Glomerular visceral epithelial cell (primary cell): ENCODE measurements around the gene TTBK2.

Experiments used
- DNase-seq: peaks from one replicate; pipeline ENCODE4 v3.0.0-alpha.2; 2016; ENCODE audit errors: extremely low spot score

Gene TTBK2

DNA sequence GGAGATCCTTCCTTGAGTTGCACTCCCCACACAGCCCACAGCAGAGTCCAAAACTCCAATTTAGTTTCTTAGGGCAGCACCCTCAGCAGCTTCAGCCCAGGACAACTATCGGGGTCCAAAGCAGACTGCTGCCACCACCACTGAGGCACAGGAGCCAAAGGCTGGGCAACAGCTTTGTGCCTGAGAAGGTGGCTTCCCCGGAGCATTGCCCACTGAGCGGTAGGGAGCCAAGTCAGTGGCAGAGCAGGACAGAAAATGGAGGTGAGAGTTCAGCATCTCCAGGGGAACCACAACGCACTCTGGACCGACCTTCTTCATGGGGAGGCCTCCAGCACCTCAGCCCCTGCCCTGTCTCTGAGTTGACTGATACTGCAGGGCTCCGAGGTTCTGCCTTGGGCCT is 227.1 kb downstream of the TTBK2 start:
- DNase-seq, result no peak

DNA sequence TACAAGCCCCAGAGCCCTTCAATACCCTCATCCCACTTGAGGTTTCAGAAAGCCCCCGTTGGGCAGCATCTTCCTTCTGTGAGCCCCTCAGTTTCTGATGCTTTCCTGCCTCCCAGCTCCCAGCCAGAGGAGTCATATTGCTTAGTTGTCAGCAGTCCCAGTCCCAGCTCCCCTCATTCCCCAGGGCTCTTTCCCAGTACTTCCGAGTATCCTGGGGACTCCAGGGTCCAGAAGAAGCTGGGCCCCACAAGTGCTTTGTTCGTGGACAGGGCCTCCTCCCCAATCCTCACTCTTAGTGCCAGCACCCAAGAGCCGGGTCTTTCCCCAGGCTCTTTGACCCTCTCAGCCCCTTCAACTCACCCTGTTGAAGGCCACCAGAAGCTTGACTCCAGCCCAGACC is 227.6 kb downstream of the TTBK2 start:
- DNase-seq, result no peak

DNA sequence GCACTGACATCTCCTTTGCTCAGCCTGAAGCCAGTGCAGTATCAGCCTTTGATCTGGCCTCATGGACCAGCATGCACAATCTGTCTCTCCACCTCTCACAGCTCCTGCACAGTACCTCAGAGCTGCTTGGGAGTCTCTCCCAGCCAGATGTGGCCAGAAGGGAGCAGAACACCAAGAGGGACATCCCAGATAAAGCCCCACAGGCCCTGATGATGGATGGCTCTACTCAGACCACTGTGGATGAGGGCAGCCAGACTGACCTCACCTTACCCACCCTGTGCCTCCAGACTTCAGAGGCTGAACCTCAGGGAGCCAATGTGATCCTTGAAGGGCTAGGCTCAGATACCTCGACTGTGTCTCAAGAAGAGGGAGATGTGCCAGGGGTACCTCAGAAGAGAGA is 228.0 kb downstream of the TTBK2 start:
- DNase-seq, result no peak

DNA sequence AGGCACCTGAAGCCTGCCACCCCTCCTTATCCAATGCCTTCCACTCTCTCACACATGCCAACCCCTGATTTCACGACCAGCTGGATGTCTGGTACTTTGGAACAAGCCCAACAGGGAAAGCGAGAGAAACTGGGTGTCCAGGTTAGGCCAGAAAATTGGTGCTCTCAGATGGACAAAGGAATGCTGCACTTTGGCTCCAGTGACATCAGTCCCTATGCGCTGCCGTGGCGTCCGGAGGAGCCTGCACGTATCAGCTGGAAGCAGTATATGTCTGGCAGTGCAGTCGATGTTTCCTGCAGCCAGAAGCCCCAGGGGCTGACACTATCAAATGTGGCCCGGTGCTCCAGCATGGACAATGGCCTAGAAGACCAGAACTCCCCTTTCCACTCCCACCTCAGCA is 228.8 kb downstream of the TTBK2 start:
- DNase-seq, result no peak

DNA sequence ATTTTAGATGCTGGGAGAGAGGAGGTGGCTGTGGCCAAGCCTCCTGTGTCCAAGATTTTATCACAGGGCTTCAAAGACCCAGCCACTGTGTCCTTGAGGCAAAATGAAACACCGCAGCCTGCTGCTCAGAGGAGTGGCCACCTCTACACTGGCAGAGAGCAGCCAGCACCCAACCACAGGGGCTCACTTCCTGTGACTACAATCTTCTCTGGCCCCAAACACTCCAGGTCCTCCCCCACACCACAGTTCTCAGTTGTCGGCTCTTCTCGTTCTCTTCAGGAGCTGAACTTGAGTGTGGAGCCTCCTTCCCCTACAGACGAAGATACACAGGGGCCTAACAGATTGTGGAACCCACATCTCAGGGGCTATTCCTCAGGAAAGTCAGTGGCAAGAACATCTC is 229.3 kb downstream of the TTBK2 start:
- DNase-seq, result no peak
